ENCODE results near the gene ABITRAM.

DNA sequence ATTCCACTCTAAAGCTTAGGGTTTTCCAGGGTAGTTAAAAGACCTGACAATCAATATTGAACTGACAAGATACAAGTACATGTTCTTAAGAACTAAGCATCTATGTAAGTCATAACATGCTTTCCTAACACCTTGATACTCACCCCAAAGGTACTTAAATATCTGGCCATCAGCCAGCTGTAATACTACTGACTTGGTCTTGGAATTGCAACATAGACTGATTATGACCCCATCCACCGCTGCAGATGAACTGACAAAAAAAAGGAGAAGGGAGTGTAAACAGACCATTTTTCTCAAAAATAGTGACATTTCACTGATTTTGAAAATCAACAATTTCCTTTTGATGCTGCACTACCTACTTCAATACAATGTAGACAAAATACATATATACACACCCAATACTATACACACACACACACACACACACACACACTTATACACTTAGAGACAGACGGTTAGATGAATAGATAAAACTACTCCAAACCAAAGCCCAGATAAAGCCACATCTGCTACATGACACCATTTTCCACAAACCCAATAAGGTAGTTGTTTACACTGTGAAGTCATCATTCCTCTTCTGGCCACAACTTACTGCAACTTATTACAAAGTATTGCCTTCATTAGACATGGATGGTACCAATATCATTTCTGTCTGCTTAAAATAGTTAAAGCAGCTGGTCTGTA, 30.6 kb upstream of the ABITRAM start:
- no peak for TF ChIP-seq CTCF (IDR thresholded peaks at IDR 0.05)
- TF ChIP-seq POLR2A (IDR thresholded peaks at IDR 0.05), result no peak
